Thyroid gland (tissue), 4 donors: ENCODE results near the gene CCDC88B. TPM values are rescaled to one million over a fixed set of nuclear protein-coding genes. Genes with fewer than 3 reads are reported as not detected.

Source experiments
- DNase-seq, 2 donors: peaks; one replicate each; pipeline ENCODE4 v3.0.0-alpha.2; 2019
- H3K27ac ChIP-seq, 3 donors: fragments of 200-600 bp; sonication (generic); 1 replicate in 2 of 3; 2 replicates in 1 of 3; pipeline ENCODE4 v1.5.1; 2016 to 2019; ENCODE audit warnings: mild to moderate bottlenecking in 1 of 3, moderate library complexity in 1 of 3
- H3K27me3 ChIP-seq: fragments of 200-600 bp; sonication (generic); one replicate; pipeline ENCODE4 v1.5.1; 2019
- H3K36me3 ChIP-seq, 2 donors: fragments of 200-600 bp; sonication (generic); one replicate each; pipeline ENCODE4 v1.5.1; 2016 to 2019
- H3K4me1 ChIP-seq, 2 donors: fragments of 200-600 bp; sonication (generic); one replicate each; pipeline ENCODE4 v1.5.1; 2017 to 2019
- H3K4me3 ChIP-seq, 3 donors: fragments of 200-600 bp; sonication (generic); replicated peaks in 1 of 3; 1 replicate in 2 of 3; 2 replicates in 1 of 3; pipeline ENCODE4 v1.5.1; 2016; ENCODE audit warnings: mild to moderate bottlenecking in 1 of 3
- H3K9me3 ChIP-seq: fragments of 200-600 bp; sonication (generic); one replicate; pipeline ENCODE4 v1.5.1; 2017
- POLR2A ChIP-seq, 2 donors: fragments of 450-650 bp; IDR thresholded peaks; one replicate each; pipeline ENCODE4 v1.6.1; 2017; ENCODE audit warnings: antibody characterized with exemption in 2 of 2, mild to moderate bottlenecking in 2 of 2, moderate library complexity in 1 of 2
- WGBS, 2 donors: methylation state at CpG; one replicate each; pipeline ENCODE4 v1.1.5; 2017; 5-methylcytosine and 5-hydroxymethylcytosine counted together
- intact Hi-C: fragments of 100-400 bp; cut with DNase I; formaldehyde crosslinking; loops from one replicate; pipeline ENCODE4 v1.15.1; 2023
- total RNA-seq, 4 donors: library from RNA; depleted of rRNA; stranded (reverse); fragments of >200 nt; gene quantifications; one replicate each; pipeline ENCODE4 v1.2.3, GENCODE V29; 2016
- TF ChIP-seq, protein P1 (sequence below), 6 experiments: fragments of 200-600 bp in 3 of 6; fragments of 450-650 bp in 3 of 6; sonication (generic) in 3 of 6; IDR thresholded peaks; one replicate each; pipeline ENCODE4 v1.5.1; 2016 to 2019; ENCODE audit warnings: antibody characterized with exemption in 6 of 6, mild to moderate bottlenecking in 2 of 6, inconsistent platforms in 1 of 6, moderate library complexity in 1 of 6

The CCDC88B gene
- total RNA-seq, 4 donors from 2014 or later: 2.8 to 7.0 (median 3.6) TPM

DNA sequence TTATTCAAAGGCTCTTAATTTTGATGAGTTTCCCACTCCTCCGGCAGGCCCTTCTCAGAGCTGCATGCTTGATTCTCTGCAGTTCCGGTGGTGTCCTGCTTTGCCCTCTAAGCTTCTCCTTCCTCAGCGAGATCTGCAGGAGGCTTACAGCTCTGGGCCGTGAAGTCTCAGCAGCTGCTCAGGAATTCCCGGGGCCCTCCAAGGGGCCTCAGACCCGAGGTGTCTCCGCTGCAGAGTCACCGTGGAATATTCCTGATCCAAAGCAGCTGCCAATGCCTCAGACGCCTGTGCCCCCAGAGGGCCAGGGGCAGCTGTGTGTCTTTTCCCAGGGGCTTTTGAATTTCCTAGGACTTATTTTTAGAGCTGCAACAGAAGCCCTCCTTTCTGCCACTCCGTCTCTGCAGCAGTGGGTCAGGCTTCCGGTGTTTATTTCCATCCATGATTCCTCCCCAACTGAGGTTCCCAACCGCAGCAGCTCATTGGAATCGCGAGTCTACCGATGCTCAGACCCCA is 56.1 kb downstream of the CCDC88B start:
- Histone ChIP-seq H3K27ac (no peak overlapping the region), H3K4me1 (no peaks in the 10 kb centered on the region), H3K4me3 (no peak overlapping the region), H3K36me3 (no peaks in the 10 kb centered on the region), H3K27me3 (no peaks in the 10 kb centered on the region), H3K9me3 (no peaks in the 10 kb centered on the region)
- intact Hi-C loops: no loop called here
- no peak for DNase-seq
- TF ChIP-seq, protein P1, sequence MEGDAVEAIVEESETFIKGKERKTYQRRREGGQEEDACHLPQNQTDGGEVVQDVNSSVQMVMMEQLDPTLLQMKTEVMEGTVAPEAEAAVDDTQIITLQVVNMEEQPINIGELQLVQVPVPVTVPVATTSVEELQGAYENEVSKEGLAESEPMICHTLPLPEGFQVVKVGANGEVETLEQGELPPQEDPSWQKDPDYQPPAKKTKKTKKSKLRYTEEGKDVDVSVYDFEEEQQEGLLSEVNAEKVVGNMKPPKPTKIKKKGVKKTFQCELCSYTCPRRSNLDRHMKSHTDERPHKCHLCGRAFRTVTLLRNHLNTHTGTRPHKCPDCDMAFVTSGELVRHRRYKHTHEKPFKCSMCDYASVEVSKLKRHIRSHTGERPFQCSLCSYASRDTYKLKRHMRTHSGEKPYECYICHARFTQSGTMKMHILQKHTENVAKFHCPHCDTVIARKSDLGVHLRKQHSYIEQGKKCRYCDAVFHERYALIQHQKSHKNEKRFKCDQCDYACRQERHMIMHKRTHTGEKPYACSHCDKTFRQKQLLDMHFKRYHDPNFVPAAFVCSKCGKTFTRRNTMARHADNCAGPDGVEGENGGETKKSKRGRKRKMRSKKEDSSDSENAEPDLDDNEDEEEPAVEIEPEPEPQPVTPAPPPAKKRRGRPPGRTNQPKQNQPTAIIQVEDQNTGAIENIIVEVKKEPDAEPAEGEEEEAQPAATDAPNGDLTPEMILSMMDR (IDR thresholded peaks at IDR 0.05): no peak
- no peak for TF ChIP-seq POLR2A (IDR thresholded peaks at IDR 0.05)
- WGBS, 2 donors: 13 to 14% methylated on average over 15 of the region's 15 CpGs

DNA sequence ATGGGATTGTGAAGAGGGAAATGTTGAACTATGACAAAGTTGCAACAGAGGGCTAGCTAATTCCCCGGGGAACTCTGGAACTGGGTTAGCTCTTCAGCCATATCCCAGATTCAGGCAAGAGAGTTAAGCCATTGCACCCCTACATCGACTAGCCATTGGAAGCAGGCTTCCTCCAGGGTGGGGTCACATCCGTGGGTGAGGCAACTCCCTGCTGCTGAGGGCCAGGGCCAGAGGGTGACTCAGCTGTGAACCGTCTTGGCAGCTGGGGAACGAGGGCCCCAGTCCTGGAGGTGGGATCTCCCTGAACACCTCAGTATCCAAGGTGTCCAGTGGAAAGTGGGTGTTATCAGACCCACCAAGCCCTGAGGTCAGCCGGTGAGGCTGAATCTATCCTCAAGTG is 60.1 kb downstream of the CCDC88B start:
- Histone ChIP-seq H3K9me3 (no peaks in the 10 kb centered on the region), H3K4me3 (no peak overlapping the region), H3K36me3 (no peaks in the 10 kb centered on the region), H3K27me3 (no peaks in the 10 kb centered on the region), H3K4me1 (no peaks in the 10 kb centered on the region), H3K27ac (no peak overlapping the region)
- intact Hi-C loops: no loop called here
- TF ChIP-seq, protein P1 (IDR thresholded peaks at IDR 0.05): no peak
- TF ChIP-seq POLR2A (IDR thresholded peaks at IDR 0.05): no peak
- DNase-seq: no peak
- 66 to 80% methylated on average over 5 to 6 of the region's 6 CpGs for WGBS, 2 donors

DNA sequence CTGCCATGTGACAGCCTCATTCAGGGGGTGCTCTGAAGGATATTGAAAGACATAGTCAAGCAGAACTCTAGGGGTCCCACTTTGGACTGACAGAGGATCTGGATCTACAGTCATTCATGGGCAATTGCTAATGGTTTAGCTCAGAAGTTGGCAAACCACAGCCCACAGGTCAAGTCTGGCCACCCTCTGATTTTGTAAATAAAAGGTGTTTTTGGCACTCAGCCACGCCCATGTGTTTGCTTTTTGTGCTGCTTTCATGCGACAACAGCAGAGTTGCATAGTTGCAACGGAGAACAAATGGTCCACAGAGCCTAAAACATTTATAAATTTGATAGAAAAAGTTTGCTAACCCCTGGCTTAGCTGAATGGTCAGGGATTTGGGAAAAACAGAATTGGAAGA is 60.7 kb downstream of the CCDC88B start:
- Histone ChIP-seq H3K9me3 (no peaks in the 10 kb centered on the region), H3K27ac (no peak overlapping the region), H3K4me3 (no peak overlapping the region), H3K27me3 (no peaks in the 10 kb centered on the region), H3K4me1 (no peaks in the 10 kb centered on the region), H3K36me3 (no peaks in the 10 kb centered on the region)
- 60 to 64% methylated on average over 3 of the region's 3 CpGs for WGBS, 2 donors
- TF ChIP-seq, protein P1 (IDR thresholded peaks at IDR 0.05): no peak
- DNase-seq: no peak
- intact Hi-C loops: no loop called here

DNA sequence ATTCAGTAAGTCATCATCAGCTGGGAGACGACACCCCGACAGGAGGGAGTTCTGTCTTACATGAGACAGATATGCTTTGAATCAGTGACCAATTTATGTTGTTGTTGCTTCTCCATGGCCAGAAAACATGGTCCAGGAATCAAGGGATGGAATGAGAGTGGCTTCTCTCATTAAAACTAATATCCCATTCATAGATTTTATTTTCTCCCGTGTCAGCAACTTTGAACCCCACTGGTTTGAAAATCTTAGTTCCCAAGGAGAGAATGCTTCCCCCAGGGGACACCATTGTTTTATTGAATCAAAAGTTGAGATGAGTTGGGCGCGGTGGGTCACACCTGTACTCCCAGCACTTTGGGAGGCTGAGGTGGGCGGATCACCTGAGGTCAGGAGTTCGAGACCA is 61.8 kb downstream of the CCDC88B start:
- no peak for DNase-seq
- no peak overlapping the region for H3K4me3 ChIP-seq
- H3K9me3 ChIP-seq: no peaks in the 10 kb centered on the region
- WGBS, 2 donors: 88 to 92% methylated on average over 7 of the region's 7 CpGs
- H3K36me3 ChIP-seq: no peaks in the 10 kb centered on the region
- H3K27ac ChIP-seq: no peak overlapping the region
- no peaks in the 10 kb centered on the region for H3K4me1 ChIP-seq
- TF ChIP-seq POLR2A (IDR thresholded peaks at IDR 0.05): no peak
- TF ChIP-seq, protein P1 (IDR thresholded peaks at IDR 0.05): no peak
- intact Hi-C loops: no loop called here
- H3K27me3 ChIP-seq: no peaks in the 10 kb centered on the region

DNA sequence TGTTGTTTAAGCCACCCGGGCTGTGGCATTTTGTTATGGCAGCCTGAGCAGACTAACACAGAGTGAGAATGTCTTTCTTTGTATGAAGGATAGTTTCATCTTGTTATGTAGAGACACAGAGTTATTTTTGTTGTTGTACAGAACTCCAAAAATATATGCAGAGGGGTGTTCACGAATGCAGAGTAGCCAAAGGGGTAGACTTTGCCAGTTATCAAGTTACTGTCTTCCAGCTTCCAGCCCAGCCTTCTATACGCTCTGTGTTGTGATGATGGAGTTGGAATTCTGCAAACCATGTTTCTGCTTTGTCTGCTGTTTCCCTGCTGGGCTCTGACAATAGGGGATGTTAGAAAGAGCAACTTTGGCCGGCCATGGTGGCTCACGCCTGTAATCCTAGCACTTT is 63.1 kb downstream of the CCDC88B start:
- Histone ChIP-seq H3K36me3 (no peaks in the 10 kb centered on the region), H3K4me1 (no peaks in the 10 kb centered on the region), H3K27me3 (no peaks in the 10 kb centered on the region), H3K4me3 (no peak overlapping the region), H3K27ac (no peak overlapping the region), H3K9me3 (no peaks in the 10 kb centered on the region)
- no peak for DNase-seq
- intact Hi-C loops: no loop called here
- TF ChIP-seq, protein P1 (IDR thresholded peaks at IDR 0.05): no peak
- no peak for TF ChIP-seq POLR2A (IDR thresholded peaks at IDR 0.05)
- 74 to 84% methylated on average over 5 of the region's 5 CpGs for WGBS, 2 donors
